ENCODE measurements around the gene LTV1.

LTV1 gene

GRCh38 chr6:143896126-143896860 lies 53.2 kb downstream of the LTV1 start:
- no peak for FAIRE-seq

GRCh38 chr6:143900358-143900757 lies 57.2 kb downstream of the LTV1 start:
- FAIRE-seq = no peak

GRCh38 chr6:143901885-143902750 lies 59.0 kb downstream of the LTV1 start:
- FAIRE-seq = no peak

GRCh38 chr6:143902827-143903226 lies 59.7 kb downstream of the LTV1 start:
- no peak for FAIRE-seq

DNA sequence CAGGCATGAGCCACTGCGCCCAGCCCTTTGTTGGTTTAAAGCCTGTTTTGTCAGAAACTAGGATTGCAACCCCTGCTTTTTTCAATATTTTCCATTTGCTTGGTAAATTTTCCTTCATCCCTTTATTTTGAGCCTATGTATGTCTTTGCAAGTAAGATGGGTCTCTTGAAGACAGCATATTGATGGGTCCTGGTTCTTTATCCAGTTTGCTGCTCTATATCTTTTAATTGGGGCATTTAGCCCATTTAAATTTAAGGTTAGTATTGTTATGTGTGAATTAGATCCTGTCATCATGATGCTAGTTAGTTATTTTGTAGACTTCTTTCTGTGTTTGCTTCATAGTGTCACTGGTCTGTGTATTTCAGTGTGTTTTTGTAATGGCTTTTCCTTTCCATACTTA lies 67.9 kb downstream of the LTV1 start:
- FAIRE-seq = no peak

- FAIRE-seq = no peak
These were observed 69.5 kb downstream of the LTV1 start for GRCh38 chr6:143912671-143913070.
